Lower leg skin (tissue), 3 donors: ENCODE results near the gene ANK3.

Experiments used
- CTCF ChIP-seq, 3 donors: fragments of 450-650 bp; IDR thresholded peaks; one replicate each; pipeline ENCODE4 v1.5.1; 2016; ENCODE audit warnings: antibody characterized with exemption in 3 of 3, mild to moderate bottlenecking in 3 of 3, moderate library complexity in 2 of 3
- POLR2A ChIP-seq, 2 donors: fragments of 450-650 bp; IDR thresholded peaks; one replicate each; pipeline ENCODE4 v1.6.1; 2016 to 2017; ENCODE audit warnings: antibody characterized with exemption in 2 of 2, mild to moderate bottlenecking in 1 of 2, moderate library complexity in 1 of 2

- no peak for TF ChIP-seq CTCF (IDR thresholded peaks at IDR 0.05)
- TF ChIP-seq POLR2A (IDR thresholded peaks at IDR 0.05), result no peak
Observed at GRCh38 chr10:60035984-60036383, 353.7 kb downstream of the ANK3 start.
